GM12878 (cell line): ENCODE results near the gene GSE1. TPM values are rescaled to one million over a fixed set of nuclear protein-coding genes. Genes with fewer than 3 reads are reported as not detected.

ENCODE experiments used
- ATAC-seq: fragments of 200-7000 bp; cut with Tn5 transposase; 3 replicates; pipeline ENCODE4 v1.9.1; 2020; ENCODE audit warnings: mild to moderate bottlenecking, moderate library complexity
- BruUV-seq: library from RNA; stranded (reverse); fragments of 400-500 nt; replicated peaks from 2 replicates; lab custom pipeline; 2021; lab: Mats Ljungman, UMichigan
- CTCF ChIA-PET: fragments of 300-600 bp; sonication (Branson Sonifier 250); formaldehyde crosslinking; extraction: SDS; loops from one replicate; lab custom pipeline; 2021; ENCODE audit warnings: inconsistent platforms; lab: Yijun Ruan, JAX
- POLR2A ChIA-PET: fragments of 350-600 bp; formaldehyde crosslinking; extraction: SDS; loops from one replicate; lab custom pipeline; 2021; ENCODE audit warnings: inconsistent platforms; lab: Charles Lee
- RAD21 ChIA-PET: fragments of 300-600 bp; sonication (Branson Sonifier 250); formaldehyde crosslinking; loops from one replicate; lab custom pipeline; 2023; ENCODE audit warnings: antibody characterized with exemption; ENCODE audit not compliant: unreplicated experiment; lab: Charles Lee
- SMC1A ChIA-PET: fragments of 300-600 bp; sonication (Branson Sonifier 250); formaldehyde crosslinking; loops from one replicate; lab custom pipeline; 2023; ENCODE audit not compliant: unreplicated experiment, uncharacterized antibody; lab: Charles Lee
- DNase-seq: peaks from one replicate; pipeline ENCODE4 v3.0.0-alpha.2; 2011; ENCODE audit warnings: low read depth, low spot score
- FAIRE-seq: peaks from 3 replicates; lab custom pipeline; 2011; peaks lifted over from hg19 to GRCh38; lab: Jason Lieb, UNC
- H2AFZ ChIP-seq: 2 replicates; pipeline ENCODE4 v1.6.0; 2011; ENCODE audit warnings: low read depth, low read length, control low read depth; ENCODE audit not compliant: control insufficient read depth
- H3K27ac ChIP-seq: 2 replicates; pipeline ENCODE4 v1.5.1; 2011; ENCODE audit warnings: control low read depth; ENCODE audit not compliant: control insufficient read depth, insufficient read depth
- H3K27me3 ChIP-seq, 2 experiments: replicated peaks in 1 of 2; 2 replicates each; pipeline versions ENCODE4 v1.6.0 to v1.6.1; 2011; ENCODE audit warnings: low read length in 1 of 2; ENCODE audit not compliant: control insufficient read depth in 2 of 2, insufficient read depth in 2 of 2
- H3K36me3 ChIP-seq, 2 experiments: 2 replicates each; pipeline ENCODE4 v1.5.1; 2011; ENCODE audit warnings: low read length in 1 of 2; ENCODE audit not compliant: control insufficient read depth in 2 of 2, insufficient read depth in 2 of 2
- H3K4me1 ChIP-seq: 2 replicates; pipeline ENCODE4 v1.6.1; 2011; ENCODE audit warnings: mild to moderate bottlenecking, low read length, moderate library complexity, mixed read lengths; ENCODE audit not compliant: control insufficient read depth, insufficient read depth
- H3K4me2 ChIP-seq: 2 replicates; pipeline ENCODE4 v1.6.0; 2011; ENCODE audit warnings: control low read depth; ENCODE audit not compliant: control insufficient read depth, insufficient read depth
- H3K4me3 ChIP-seq: fragments of 200-600 bp; sonication (generic); 2 replicates; pipeline ENCODE4 v1.5.1; 2016
- H3K79me2 ChIP-seq: 2 replicates; pipeline ENCODE4 v1.6.0; 2011; ENCODE audit warnings: low read length; ENCODE audit not compliant: control insufficient read depth, insufficient read depth
- H3K9ac ChIP-seq: 2 replicates; pipeline ENCODE4 v1.8.0; 2011; ENCODE audit warnings: low read length, control low read depth, mixed read lengths; ENCODE audit not compliant: control insufficient read depth, insufficient read depth
- H3K9me3 ChIP-seq: replicated peaks from 3 replicates; pipeline ENCODE4 v1.5.1; 2011; ENCODE audit warnings: mild to moderate bottlenecking, low read length; ENCODE audit not compliant: control insufficient read depth, insufficient read depth
- H4K20me1 ChIP-seq: 2 replicates; pipeline ENCODE4 v1.6.0; 2011; ENCODE audit not compliant: control insufficient read depth, insufficient read depth
- BHLHE40 ChIP-seq, 2 experiments: fragments of 450-650 bp in 1 of 2; IDR thresholded peaks; 2 replicates each; pipeline ENCODE4 v1.6.1; 2011 to 2017; ENCODE audit warnings: low read depth in 2 of 2, borderline replicate concordance in 1 of 2, improper control_type of control experiment in 1 of 2, low read length in 1 of 2, mild to moderate bottlenecking in 1 of 2
- EED ChIP-seq: sonication (generic); IDR thresholded peaks from 2 replicates; pipeline ENCODE4 v1.6.1; 2016; ENCODE audit warnings: antibody characterized with exemption, low read depth
- IRF4 ChIP-seq: IDR thresholded peaks from 2 replicates; pipeline ENCODE4 v1.6.1; 2011; ENCODE audit warnings: low read depth, low read length
- NR2C2 ChIP-seq: IDR thresholded peaks from 2 replicates; pipeline ENCODE4 v1.6.1; 2011; ENCODE audit warnings: borderline replicate concordance, low read depth; ENCODE audit not compliant: control insufficient read depth, insufficient read length
- NR2F1 ChIP-seq: fragments of 450-650 bp; conservative IDR thresholded peaks from 2 replicates; pipeline ENCODE4 v1.6.1; 2017; ENCODE audit warnings: mild to moderate bottlenecking
- NRF1 ChIP-seq: conservative IDR thresholded peaks from 2 replicates; pipeline ENCODE4 v1.6.1; 2011; ENCODE audit warnings: mild to moderate bottlenecking, low read depth, low read length, improper control_type of control experiment
- RAD21 ChIP-seq: IDR thresholded peaks from 2 replicates; pipeline ENCODE4 v1.6.1; 2011; ENCODE audit warnings: mild to moderate bottlenecking, low read depth, low read length, moderate library complexity; ENCODE audit not compliant: insufficient read depth
- RUNX3 ChIP-seq: IDR thresholded peaks from 2 replicates; pipeline ENCODE4 v1.6.1; 2012; ENCODE audit warnings: low read length, inconsistent platforms
- SMC3 ChIP-seq: IDR thresholded peaks from 2 replicates; pipeline ENCODE4 v1.6.1; 2011; ENCODE audit warnings: low read length, improper control_type of control experiment, borderline replicate concordance
- YY1 ChIP-seq: IDR thresholded peaks from 2 replicates; pipeline ENCODE4 v1.6.1; 2011; ENCODE audit warnings: low read depth, mild to moderate bottlenecking, low read length
- WGBS: methylation state at CpG from one replicate; pipeline ENCODE4 v1.1.6; 2016; ENCODE audit warnings: low lambda C conversion rate; ENCODE audit not compliant: insufficient replicate concordance, insufficient coverage; ENCODE audit errors: missing lambda C conversion rate; 5-methylcytosine and 5-hydroxymethylcytosine counted together
- in situ Hi-C: fragments of 300-500 bp; cut with MboI; formaldehyde crosslinking; loops from 9 replicates; pipeline ENCODE4 v1.14.3; 2018; ENCODE audit warnings: mixed read lengths
- intact Hi-C: fragments of 100-400 bp; cut with micrococcal nuclease; formaldehyde crosslinking; loops from one replicate; pipeline ENCODE4 v1.14.2; 2022; ENCODE audit not compliant: unreplicated experiment
- polyA plus RNA-seq, 11 experiments: library from polyadenylated mRNA; depleted of rRNA in 4 of 11; unstranded in 6 of 11; stranded (reverse) in 5 of 11; fragments of >200 nt; fragmentation: Nextera tagmentation in 4 of 11; fragmentation: Illumina TruSeq in 1 of 11; extraction: Ambion mirVana in 4 of 11; extraction: Trizol in 1 of 11; gene quantifications; 1 replicate in 1 of 11; 2 replicates in 10 of 11; pipeline versions ENCODE4 v1.2.1 to v1.2.3, GENCODE V29; 2011 to 2016; ENCODE audit warnings: inconsistent platforms in 2 of 11, missing spikeins in 2 of 11, low read depth in 1 of 11
- total RNA-seq, 4 experiments: library from RNA; depleted of rRNA in 3 of 4; stranded (reverse); fragments of >200 nt in 3 of 4; fragmentation: Illumina TruSeq in 1 of 4; extraction: Trizol in 1 of 4; gene quantifications; 2 replicates each; pipeline versions ENCODE4 v1.2.1 to v1.2.3, GENCODE V29; 2013 to 2021
- TF ChIP-seq, protein P1 (sequence below), 3 experiments: IDR thresholded peaks in 2 of 3; conservative IDR thresholded peaks in 1 of 3; 2 replicates each; pipeline ENCODE4 v1.5.1; 2011; ENCODE audit warnings: low read depth in 3 of 3, low read length in 3 of 3, mild to moderate bottlenecking in 3 of 3, control low read depth in 2 of 3, moderate library complexity in 2 of 3, inconsistent platforms in 1 of 3, mixed read lengths in 1 of 3; ENCODE audit not compliant: control insufficient read depth in 2 of 3, insufficient read depth in 1 of 3; ENCODE audit errors: extremely low read depth in 1 of 3

GSE1 gene
- total and polyA plus RNA-seq, 10 of the 15 experiments (the other 5 are each of a cell fraction or from before 2014, with no cell fraction given): 4.6 to 58.7 (median 18.2) TPM

DNA sequence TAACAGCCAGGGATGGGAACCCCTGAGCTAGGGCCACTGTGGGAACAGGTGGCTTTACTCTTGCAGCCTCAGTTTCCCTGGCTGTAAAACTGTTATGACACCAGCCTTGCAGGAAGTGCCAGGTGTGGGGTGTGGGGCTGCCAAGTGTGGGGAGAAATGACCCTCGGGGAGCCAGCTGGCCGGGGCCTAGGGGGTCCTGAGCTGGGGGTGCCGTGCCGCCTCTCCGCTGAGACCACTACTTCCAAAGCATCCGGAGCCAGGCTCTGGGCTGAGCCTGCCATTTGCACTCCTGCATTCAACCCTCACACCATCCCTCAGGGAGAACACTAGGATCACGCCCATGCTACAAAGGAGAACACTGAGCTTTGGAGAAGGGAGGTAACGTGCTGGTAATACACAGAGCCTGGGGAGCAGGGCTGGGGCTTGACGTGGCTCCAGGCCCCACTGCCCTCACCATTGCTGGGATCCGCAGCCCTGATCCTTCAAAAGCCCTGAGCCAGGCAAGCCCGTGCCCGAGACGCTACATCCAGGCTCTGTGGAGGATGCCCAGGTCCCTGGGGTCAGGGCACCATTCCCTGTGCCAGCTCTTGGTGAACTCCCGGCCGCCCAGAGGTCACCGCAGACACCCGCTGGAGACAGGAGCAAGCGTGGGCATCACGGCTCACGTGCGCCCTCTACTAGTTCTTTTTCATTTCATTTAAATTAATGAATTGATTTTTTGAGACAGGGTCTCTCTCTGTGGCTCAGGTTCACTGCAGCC, 104.5 kb downstream of the GSE1 start:
- Histone ChIP-seq H3K4me1 (no peaks in the 10 kb centered on the region), H2AFZ (no peak overlapping the region), H3K4me2 (no peak overlapping the region), H3K27me3 (no peaks in the 10 kb centered on the region), H3K4me3 (no peak overlapping the region), H3K9ac (no peak overlapping the region), H3K9me3 (no peaks in the 10 kb centered on the region; the same call in 2 of the 3 replicates), H3K36me3 (no peaks in the 10 kb centered on the region), H3K27ac (no peak overlapping the region), H3K79me2 (no peaks in the 10 kb centered on the region)
- DNase-seq (no peak), ATAC-seq (peak; percentile 78)
- in situ Hi-C loops (loop anchor here (5.0 kb wide), 1 partner anchor 60 kb away; no protein-coding TSS in a partner anchor), intact Hi-C loops (loop anchor here (1.0 to 10.0 kb wide), 5 partner anchors 40 to 323 kb away; no protein-coding TSS in a partner anchor)
- ChIA-PET SMC1A (interaction anchor here (0.9 to 1.8 kb wide), 5 partner anchors 35 to 271 kb away, joined by 3 to 5 read pairs (median 3); no protein-coding TSS in a partner anchor), CTCF (interaction anchor here (0.7 to 6.4 kb wide), 17 partner anchors 21 to 299 kb away, joined by 3 to 36 read pairs (median 5); no protein-coding TSS in a partner anchor), POLR2A (no interaction called here), RAD21 (interaction anchor here (0.8 kb wide), 2 partner anchors 58 to 101 kb away, joined by 3 to 5 read pairs; no protein-coding TSS in a partner anchor)
- 25% methylated on average over 21 of the region's 21 CpGs for WGBS
- no TSS peak for BruUV-seq
- TF ChIP-seq RAD21 (peak; percentile 77), IRF4 (no peak), NR2F1 (peak; percentile 50), YY1 (0 out of 2 replicates have a peak, but pooled peaks have one; percentile 21), NR2C2 (no peak), SMC3 (peak; percentile 59; the same call in 1 of the 2 replicates), RUNX3 (peak; percentile 17; the same call in 1 of the 2 replicates), EED (peak; percentile 23; the same call in 1 of the 2 replicates), BHLHE40 (IDR thresholded peaks at IDR 0.05; ENCODE audit: borderline replicate concordance in 1 of 2, low read depth in 2 of 2, low read length in 1 of 2) (peak in 1 of 2 experiments; percentile 14; a peak in 1 of 4 replicates), NRF1 (no peak)
- TF ChIP-seq, protein P1, sequence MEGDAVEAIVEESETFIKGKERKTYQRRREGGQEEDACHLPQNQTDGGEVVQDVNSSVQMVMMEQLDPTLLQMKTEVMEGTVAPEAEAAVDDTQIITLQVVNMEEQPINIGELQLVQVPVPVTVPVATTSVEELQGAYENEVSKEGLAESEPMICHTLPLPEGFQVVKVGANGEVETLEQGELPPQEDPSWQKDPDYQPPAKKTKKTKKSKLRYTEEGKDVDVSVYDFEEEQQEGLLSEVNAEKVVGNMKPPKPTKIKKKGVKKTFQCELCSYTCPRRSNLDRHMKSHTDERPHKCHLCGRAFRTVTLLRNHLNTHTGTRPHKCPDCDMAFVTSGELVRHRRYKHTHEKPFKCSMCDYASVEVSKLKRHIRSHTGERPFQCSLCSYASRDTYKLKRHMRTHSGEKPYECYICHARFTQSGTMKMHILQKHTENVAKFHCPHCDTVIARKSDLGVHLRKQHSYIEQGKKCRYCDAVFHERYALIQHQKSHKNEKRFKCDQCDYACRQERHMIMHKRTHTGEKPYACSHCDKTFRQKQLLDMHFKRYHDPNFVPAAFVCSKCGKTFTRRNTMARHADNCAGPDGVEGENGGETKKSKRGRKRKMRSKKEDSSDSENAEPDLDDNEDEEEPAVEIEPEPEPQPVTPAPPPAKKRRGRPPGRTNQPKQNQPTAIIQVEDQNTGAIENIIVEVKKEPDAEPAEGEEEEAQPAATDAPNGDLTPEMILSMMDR (IDR thresholded peaks at IDR 0.05 in 2 of 3, conservative IDR thresholded peaks at IDR 0.05 in 1 of 3; ENCODE audit: control insufficient read depth in 2 of 3, extremely low read depth in 1 of 3, insufficient read depth in 1 of 3, low read depth in 3 of 3, low read length in 3 of 3): peak; percentile 57 to 65 (median 64)
- TF ChIP-seq, all 136 proteins: peak for 8
- no peaks in the 10 kb centered on the region for H4K20me1 ChIP-seq
- FAIRE-seq: peak; percentile 35
